Measurements from ENCODE around the gene MOSPD3.

MOSPD3 gene

GRCh38 chr7:100590077-100590737 lies 22.1 kb upstream of the MOSPD3 start:
- no peak for TF ChIP-seq CTCF (IDR thresholded peaks at IDR 0.05; ENCODE audit: borderline replicate concordance, control extremely low read depth, extremely low read depth, insufficient read depth, missing control alignments)
- no peak for DNase-seq (ENCODE audit: low spot score)
- in situ Hi-C loops (cut with MboI; ENCODE audit: low sequenced_read_pairs, unreplicated experiment) = no loop called here

GRCh38 chr7:100591596-100591995 lies 20.7 kb upstream of the MOSPD3 start:
- no peak for TF ChIP-seq CTCF (IDR thresholded peaks at IDR 0.05; ENCODE audit: borderline replicate concordance, control extremely low read depth, extremely low read depth, insufficient read depth, missing control alignments)
- in situ Hi-C loops (cut with MboI; ENCODE audit: low sequenced_read_pairs, unreplicated experiment) = no loop called here
- no peak for DNase-seq (ENCODE audit: low spot score)

GRCh38 chr7:100595188-100595587 lies 17.2 kb upstream of the MOSPD3 start:
- no peak for TF ChIP-seq CTCF (IDR thresholded peaks at IDR 0.05; ENCODE audit: borderline replicate concordance, control extremely low read depth, extremely low read depth, insufficient read depth, missing control alignments)
- DNase-seq (ENCODE audit: low spot score) = no peak
- in situ Hi-C loops (cut with MboI; ENCODE audit: low sequenced_read_pairs, unreplicated experiment) = no loop called here

- DNase-seq (ENCODE audit: low spot score) = no peak
- in situ Hi-C loops (cut with MboI; ENCODE audit: low sequenced_read_pairs, unreplicated experiment) = no loop called here
- TF ChIP-seq CTCF (IDR thresholded peaks at IDR 0.05; ENCODE audit: borderline replicate concordance, control extremely low read depth, extremely low read depth, insufficient read depth, missing control alignments) = no peak
Observed at GRCh38 chr7:100598425-100598824, 13.9 kb upstream of the MOSPD3 start.

- no peak for DNase-seq (ENCODE audit: low spot score)
Observed at GRCh38 chr7:100599911-100600729, 12.2 kb upstream of the MOSPD3 start.

GRCh38 chr7:100600730-100601038 lies 11.7 kb upstream of the MOSPD3 start:
- in situ Hi-C loops (cut with MboI; ENCODE audit: low sequenced_read_pairs, unreplicated experiment) = no loop called here
- no peak for TF ChIP-seq CTCF (IDR thresholded peaks at IDR 0.05; ENCODE audit: borderline replicate concordance, control extremely low read depth, extremely low read depth, insufficient read depth, missing control alignments)
- no peak for DNase-seq (ENCODE audit: low spot score)

More at GRCh38 chr7:100599911-100600729, 12.2 kb upstream of the MOSPD3 start:
- TF ChIP-seq CTCF (IDR thresholded peaks at IDR 0.05; ENCODE audit: borderline replicate concordance, control extremely low read depth, extremely low read depth, insufficient read depth, missing control alignments) = no peak
- in situ Hi-C loops (cut with MboI; ENCODE audit: low sequenced_read_pairs, unreplicated experiment) = no loop called here
